Renal cortical epithelial cell (primary cell): ENCODE results near the gene CAPG. TPM values are rescaled to one million over a fixed set of nuclear protein-coding genes. Genes with fewer than 3 reads are reported as not detected.

Experiments
- DNase-seq: peaks from one replicate; pipeline ENCODE4 v3.0.0-alpha.2; 2011; ENCODE audit warnings: low read depth
- total RNA-seq: library from RNA; depleted of rRNA; stranded (reverse); fragments of >200 nt; gene quantifications from 2 replicates; pipeline ENCODE4 v1.2.3, GENCODE V29; 2014

The CAPG gene
- total RNA-seq, 1 donor from 2014 or later: 295 TPM

DNA sequence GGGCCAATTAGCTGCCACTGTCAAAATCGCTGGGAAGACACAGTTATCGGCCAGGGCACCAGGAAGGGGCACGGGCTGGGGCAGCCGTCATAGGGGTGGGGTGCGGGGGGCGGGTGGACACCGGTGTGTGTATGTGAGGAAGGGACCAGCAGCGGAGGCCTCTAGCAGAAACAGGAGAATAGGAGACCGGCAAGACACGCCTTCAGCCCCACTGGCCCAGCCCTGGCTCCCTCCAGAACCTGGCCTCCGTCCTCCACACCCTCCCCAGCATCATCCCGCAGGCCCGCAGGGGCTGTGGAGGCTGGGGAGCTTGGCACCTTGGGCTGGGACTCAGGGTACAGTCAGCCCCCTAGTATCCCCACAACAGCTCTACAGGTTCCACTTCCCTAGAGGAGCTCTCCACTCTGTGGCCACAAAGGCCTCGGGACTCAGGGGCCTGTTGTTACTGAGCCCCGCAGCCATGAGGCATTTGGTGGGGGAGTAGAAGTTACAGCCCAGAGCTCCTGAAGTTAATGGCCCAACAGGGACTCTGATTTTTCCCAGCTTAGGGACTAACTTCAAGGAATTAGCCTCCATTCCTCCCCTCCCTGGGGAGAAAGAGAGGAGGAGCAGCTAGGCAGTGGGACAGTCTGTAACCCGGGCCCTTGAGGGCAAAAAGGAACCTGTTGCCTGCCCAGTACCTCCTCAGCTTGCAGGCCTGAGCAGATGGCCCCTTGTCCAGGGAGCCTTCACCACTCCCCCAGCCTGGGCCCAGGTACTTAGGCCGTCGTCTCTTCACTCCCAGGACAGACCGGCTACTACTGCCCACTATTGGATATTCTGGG lies 28.2 kb upstream of the CAPG start:
- peak; percentile 47 for DNase-seq

- peak; percentile 69 for DNase-seq
Observed at GRCh38 chr2:85437488-85438200, 27.5 kb upstream of the CAPG start.

- no peak for DNase-seq
Observed at GRCh38 chr2:85436836-85437487, 26.8 kb upstream of the CAPG start.

DNA sequence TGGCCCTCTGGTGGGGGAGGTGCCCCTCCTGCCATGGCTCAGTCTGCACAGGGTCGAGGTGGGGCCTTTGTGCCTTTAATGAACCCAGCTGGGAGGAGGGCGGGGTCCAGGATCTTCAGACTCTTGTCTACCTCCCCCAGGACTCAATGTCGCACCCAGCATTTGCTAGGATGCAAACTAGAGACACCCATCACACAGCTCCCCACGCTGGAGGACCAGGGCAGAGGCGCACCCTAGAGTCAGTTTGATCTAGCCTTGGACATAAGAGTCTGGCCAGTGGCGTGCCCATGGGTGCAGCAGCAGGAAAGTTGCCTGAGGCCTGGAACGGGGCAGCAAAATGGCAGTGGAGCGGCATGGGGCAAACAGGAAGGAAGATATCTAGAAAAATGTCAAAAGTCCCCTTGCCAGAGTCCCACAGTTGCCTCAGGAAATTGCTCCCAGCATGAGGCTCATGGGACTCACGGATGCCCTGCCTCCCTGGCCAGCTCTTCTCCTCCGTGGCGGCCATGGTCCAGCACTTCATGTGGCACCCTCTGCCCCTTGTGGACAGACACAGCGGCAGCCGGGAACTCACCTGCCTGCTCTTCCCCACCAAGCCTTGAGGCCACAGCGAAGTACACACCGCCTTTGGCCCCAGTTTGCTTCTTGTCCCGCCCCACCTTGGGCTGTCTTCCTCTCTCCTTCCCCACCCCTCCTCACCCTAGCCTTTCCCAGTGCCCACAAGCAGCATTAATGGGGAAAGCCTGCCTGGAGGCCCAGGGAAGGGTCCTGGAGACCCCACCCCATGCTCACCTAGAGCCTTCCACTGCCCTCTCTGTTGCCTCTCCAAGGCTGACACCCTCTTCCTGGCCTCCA lies 26.0 kb upstream of the CAPG start:
- DNase-seq: no peak

DNA sequence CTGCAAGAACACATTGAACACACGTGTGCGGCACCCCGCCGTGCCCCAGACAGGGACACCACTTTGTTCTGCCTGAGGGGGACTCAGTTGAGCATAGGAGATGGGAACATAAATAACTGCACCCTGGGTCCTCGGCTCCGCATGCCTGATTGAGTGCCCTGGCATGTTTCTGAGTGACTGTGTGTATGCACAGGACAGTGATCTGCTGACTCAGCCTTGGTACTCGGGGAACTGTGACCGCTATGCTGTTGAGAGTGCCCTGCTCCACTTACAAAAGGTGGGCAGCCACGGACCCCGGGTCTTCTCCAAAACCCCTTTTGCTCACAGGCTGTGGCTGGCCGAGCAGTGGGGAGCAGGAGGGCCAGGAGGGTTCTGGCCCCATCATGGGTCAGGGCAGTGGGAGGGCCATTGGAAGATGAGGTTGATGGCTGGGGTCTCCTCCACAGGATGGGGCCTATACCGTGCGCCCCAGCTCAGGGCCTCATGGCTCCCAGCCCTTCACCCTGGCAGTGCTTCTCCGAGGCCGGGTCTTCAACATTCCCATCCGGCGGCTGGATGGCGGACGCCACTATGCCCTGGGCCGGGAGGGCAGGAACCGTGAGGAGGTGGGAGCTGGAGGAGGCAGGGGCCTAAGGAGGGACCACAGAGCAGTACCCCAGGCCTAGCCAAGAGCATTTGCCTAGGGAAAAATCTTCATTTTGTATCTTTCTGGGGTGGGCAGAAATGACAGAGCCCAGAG lies 25.2 kb upstream of the CAPG start:
- DNase-seq: peak; percentile 75

DNA sequence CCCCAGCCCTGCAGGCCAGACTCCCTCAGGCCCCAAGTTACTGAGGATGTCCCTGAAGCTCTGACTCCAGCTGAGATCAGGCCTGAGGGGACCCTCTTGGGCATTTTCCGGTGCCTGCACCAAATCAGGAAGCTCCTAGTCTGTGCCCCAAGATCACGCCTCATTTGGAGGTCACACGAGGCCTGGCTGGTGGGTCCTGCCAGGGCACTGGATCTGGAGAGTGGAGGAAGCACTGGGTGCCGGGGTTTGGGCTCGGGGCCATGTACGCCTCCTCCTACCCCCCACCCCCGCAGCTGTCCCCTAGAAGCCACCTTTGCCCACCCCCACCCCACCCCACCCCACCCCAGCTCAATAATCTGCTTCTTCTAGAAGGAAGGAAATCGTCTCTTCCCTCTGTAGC lies 24.5 kb upstream of the CAPG start:
- DNase-seq: no peak

- DNase-seq: peak; percentile 81
Observed at GRCh38 chr2:85433511-85434089, 23.4 kb upstream of the CAPG start.

DNA sequence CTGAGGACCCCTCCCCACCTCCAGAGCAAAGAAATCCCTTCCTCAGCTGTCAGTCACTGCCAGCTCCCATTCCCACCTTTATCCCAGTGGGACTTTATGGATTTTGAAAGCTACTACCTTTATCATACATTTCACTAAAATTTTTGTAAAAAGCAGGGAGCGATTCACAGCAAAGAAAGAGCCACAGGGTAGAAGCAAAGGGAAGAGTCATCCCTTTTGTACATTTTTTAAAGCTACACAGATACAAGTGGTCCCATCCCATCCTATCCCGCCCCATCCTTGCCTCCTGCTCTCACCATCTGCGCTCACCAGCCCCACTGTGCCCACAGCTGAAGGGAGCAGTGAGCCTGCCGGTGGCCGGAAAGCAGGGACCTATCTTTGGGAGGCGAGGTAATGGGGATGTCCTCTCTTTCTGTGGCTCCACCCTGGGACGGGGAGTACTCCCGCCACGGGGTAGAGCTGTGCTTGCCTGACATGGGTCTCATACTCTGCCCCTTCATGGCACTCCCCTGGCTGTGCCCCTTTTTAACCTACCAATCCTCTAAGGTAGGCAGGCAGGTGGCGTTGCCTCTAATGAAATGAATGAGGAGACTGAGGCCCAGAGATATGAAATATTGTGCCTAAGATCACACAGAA lies 21.5 kb upstream of the CAPG start:
- DNase-seq: no peak

GRCh38 chr2:85430752-85431569 lies 20.8 kb upstream of the CAPG start:
- no peak for DNase-seq

GRCh38 chr2:85429924-85430289 lies 19.7 kb upstream of the CAPG start:
- DNase-seq: no peak

- DNase-seq: no peak
Observed at GRCh38 chr2:85429213-85429923, 19.2 kb upstream of the CAPG start.

- DNase-seq: peak; percentile 33
Observed at GRCh38 chr2:85428343-85428881, 18.2 kb upstream of the CAPG start.

DNA sequence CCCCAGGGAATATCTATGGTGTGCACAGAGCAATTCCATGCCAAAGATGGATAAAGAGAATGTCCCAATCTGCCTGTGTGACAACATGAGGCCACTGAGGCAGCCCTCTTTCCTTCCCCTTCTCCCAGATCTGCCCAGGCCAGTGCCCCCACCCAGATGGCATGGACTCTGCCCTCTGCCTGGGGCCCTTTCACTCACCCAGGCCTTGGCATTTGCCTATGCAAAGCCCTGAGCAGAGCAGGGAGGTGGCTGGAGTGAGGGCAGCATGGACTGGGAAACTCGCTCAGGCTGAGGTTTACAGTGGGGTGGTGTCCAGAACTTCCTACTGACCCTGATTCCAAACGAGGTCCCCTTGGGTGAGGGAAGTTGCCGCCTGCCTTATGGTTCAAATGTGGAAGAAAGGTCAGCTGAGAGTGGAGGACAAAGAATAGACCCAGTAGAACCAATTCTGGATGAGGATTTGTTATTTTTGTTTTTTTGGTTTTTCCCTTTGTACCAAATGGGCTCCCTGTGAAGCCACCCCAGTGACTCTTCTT lies 17.2 kb upstream of the CAPG start:
- no peak for DNase-seq

- no peak for DNase-seq
Observed at GRCh38 chr2:85425588-85425987, 15.4 kb upstream of the CAPG start.

- DNase-seq: no peak
Observed at GRCh38 chr2:85423525-85423924, 13.4 kb upstream of the CAPG start.

DNA sequence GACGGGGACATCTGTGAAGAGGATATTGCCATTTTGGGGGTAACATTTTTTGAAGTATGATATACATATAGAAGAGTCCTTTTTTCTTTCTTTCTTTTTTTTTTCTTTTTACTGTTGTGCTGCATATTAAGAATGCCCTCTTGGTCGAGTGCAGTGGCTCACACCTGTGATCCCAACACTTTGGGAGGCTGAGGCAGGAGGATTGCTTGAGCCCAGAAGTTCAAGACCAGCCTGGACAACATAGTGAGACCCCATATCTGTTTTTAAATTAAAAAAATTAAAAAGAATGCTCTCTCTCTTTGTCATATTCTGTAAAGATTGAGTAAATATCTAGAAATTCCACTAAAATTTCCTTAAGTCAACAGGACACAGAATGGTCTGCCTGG lies 11.9 kb upstream of the CAPG start:
- no peak for DNase-seq

- peak; percentile 58 for DNase-seq
Observed at GRCh38 chr2:85421260-85422071, 11.3 kb upstream of the CAPG start.
